ENCODE results near the gene RCBTB2. TPM values are rescaled to one million over a fixed set of nuclear protein-coding genes. Genes with fewer than 3 reads are reported as not detected.

Gene RCBTB2
- total and polyA plus RNA-seq, 9 of the 15 experiments (the other 6 are each of a cell fraction or from before 2014, with no cell fraction given) = 0.91 to 3.3 (median 1.5) TPM

DNA sequence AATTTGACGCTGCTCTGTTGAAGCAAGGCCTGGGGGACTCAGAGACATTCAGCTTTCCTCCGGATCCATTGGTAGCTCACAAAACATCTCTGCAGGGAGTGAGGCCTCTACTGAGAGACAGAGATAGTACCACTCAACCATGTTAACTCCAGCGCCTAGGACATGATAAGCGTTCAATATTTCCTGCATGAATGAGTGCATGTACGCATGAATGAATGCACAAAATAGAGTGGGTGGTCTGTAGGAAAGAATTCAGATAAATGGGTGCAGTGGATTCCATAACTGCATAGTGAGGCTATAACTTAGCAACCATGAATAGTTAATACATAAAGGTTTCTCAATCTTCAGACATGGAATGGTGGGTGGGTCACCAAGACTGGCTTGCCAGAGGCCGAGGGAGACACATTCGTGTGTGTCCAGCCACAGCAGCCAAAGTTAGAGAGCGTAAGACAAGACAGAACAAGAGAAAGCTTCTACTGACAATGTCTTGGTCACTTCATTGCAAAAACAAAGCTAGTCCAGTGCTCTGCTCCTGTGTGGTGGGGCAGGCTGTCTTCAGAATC, 36.3 kb upstream of the RCBTB2 start (continued):
- TF ChIP-seq ZKSCAN1 (IDR thresholded peaks at IDR 0.05; ENCODE audit: low read depth, low read length) (no peak), NCOA4 (IDR thresholded peaks at IDR 0.05; ENCODE audit: partially characterized antibody) (no peak), GATA2 (CRISPR knock-in tag; IDR thresholded peaks at IDR 0.05) (no peak), GMEB1 (CRISPR knock-in tag; IDR thresholded peaks at IDR 0.05) (no peak), TCF7L2 (IDR thresholded peaks at IDR 0.05; ENCODE audit: low read depth, low read length) (no peak), ZNF778 (CRISPR knock-in tag; IDR thresholded peaks at IDR 0.05) (no peak), TCF7 (IDR thresholded peaks at IDR 0.05; ENCODE audit: borderline replicate concordance) (no peak), MED1 (CRISPR knock-in tag; IDR thresholded peaks at IDR 0.05; ENCODE audit: borderline replicate concordance) (no peak), CREBBP (IDR thresholded peaks at IDR 0.05; ENCODE audit: low read depth, low read length) (no peak), DACH1 (IDR thresholded peaks at IDR 0.05; ENCODE audit: partially characterized antibody) (no peak)
- TF ChIP-seq, protein P1, sequence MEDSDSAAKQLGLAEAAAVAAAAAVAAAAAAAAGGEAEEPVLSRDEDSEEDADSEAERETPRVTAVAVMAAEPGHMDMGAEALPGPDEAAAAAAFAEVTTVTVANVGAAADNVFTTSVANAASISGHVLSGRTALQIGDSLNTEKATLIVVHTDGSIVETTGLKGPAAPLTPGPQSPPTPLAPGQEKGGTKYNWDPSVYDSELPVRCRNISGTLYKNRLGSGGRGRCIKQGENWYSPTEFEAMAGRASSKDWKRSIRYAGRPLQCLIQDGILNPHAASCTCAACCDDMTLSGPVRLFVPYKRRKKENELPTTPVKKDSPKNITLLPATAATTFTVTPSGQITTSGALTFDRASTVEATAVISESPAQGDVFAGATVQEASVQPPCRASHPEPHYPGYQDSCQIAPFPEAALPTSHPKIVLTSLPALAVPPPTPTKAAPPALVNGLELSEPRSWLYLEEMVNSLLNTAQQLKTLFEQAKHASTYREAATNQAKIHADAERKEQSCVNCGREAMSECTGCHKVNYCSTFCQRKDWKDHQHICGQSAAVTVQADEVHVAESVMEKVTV (CRISPR knock-in tag; IDR thresholded peaks at IDR 0.05) = no peak
- TF ChIP-seq, protein P2, sequence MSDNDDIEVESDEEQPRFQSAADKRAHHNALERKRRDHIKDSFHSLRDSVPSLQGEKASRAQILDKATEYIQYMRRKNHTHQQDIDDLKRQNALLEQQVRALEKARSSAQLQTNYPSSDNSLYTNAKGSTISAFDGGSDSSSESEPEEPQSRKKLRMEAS (CRISPR knock-in tag; IDR thresholded peaks at IDR 0.05) = no peak
